Measurements from ENCODE around the gene EDEM1.

EDEM1 gene

DNA sequence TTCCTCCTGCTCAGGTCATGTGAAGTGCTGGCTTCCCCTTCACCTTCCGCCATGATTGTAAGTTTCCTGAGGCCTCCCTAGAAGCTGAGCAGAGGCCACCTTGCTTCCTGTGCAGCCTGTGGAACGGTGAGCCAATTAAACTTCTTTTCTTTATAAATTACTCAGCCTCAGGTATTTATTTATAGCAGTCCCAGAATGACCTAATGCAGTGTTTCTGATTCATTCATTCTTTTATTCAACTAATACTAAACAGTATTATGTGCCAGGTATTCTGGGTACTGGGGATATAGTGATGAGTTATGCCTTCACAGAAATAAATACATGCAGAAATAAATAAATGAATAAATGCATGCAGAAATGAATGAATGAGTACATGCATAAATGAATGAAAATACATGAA is 41.9 kb downstream of the EDEM1 start:
- TF ChIP-seq, protein P1, sequence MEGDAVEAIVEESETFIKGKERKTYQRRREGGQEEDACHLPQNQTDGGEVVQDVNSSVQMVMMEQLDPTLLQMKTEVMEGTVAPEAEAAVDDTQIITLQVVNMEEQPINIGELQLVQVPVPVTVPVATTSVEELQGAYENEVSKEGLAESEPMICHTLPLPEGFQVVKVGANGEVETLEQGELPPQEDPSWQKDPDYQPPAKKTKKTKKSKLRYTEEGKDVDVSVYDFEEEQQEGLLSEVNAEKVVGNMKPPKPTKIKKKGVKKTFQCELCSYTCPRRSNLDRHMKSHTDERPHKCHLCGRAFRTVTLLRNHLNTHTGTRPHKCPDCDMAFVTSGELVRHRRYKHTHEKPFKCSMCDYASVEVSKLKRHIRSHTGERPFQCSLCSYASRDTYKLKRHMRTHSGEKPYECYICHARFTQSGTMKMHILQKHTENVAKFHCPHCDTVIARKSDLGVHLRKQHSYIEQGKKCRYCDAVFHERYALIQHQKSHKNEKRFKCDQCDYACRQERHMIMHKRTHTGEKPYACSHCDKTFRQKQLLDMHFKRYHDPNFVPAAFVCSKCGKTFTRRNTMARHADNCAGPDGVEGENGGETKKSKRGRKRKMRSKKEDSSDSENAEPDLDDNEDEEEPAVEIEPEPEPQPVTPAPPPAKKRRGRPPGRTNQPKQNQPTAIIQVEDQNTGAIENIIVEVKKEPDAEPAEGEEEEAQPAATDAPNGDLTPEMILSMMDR (IDR thresholded peaks at IDR 0.05; ENCODE audit: low read depth, low read length, missing control alignments) = no peak
- no peak for DNase-seq (ENCODE audit: low read depth)
- no peak overlapping the region for H3K4me3 ChIP-seq (ENCODE audit: low read depth, low read length)

DNA sequence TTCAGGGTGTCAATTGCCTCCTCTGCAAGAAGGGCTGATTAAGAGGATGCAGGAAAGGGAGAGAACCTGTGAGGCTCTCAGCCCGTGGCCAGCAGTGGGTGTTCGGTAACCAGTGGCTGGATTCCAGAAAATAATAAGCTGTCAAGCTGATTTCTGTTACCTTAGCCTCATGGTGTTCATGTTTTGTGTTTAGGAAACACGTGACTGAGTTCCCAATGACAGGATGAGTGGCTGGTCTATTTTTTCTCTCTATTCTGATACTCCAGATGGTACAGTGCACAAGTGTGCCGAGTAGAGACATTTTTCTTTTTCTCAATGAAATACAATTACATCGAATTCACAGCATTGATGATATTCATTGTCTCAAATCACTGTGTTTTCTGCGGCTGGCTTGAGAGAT is 43.6 kb downstream of the EDEM1 start:
- DNase-seq (ENCODE audit: low read depth) = no peak
- H3K4me3 ChIP-seq (ENCODE audit: low read depth, low read length) = no peak overlapping the region
- TF ChIP-seq, protein P1 (IDR thresholded peaks at IDR 0.05; ENCODE audit: low read depth, low read length, missing control alignments) = no peak

DNA sequence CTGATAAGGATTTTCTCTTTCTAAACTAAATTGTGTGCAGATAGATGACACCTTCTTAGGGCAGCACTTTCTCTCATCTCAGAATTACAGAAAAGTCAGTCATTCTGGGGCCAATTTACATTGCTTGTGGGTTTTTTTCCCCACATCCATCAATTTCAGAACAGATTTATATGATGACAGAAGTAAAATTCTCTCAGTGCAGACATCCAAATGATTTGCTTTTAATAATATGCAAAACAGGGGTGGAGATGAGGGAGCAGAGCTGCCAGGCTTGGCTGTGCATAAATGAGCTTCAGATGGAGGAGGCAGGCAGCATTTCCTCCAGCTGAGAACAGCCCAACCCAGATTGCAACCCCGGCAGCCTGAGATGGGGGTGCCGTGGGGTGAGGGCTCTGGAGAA is 44.0 kb downstream of the EDEM1 start:
- no peak for DNase-seq (ENCODE audit: low read depth)
- no peak overlapping the region for H3K4me3 ChIP-seq (ENCODE audit: low read depth, low read length)
- TF ChIP-seq, protein P1 (IDR thresholded peaks at IDR 0.05; ENCODE audit: low read depth, low read length, missing control alignments) = no peak

DNA sequence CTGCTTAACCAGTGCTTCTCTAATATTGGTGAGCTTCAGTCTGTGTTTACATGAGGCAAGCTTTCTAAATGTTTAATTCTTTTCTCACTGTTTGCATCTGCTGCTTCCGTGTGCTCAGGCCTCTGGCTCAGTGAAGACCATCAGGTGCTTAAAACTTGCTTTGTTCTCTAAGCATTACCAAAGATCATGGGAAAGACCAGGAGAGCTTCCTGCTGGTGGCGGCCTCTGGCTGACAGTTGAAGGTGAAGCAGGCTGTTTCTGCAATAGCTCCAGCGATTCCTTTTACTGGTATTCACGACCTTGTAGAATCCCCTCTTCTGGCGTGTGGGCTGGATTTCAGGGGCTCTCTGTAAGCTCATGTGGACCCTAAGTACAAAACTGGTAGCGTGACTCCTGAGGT is 45.1 kb downstream of the EDEM1 start:
- H3K4me3 ChIP-seq (ENCODE audit: low read depth, low read length) = no peak overlapping the region
- no peak for DNase-seq (ENCODE audit: low read depth)
- TF ChIP-seq, protein P1 (IDR thresholded peaks at IDR 0.05; ENCODE audit: low read depth, low read length, missing control alignments) = peak; percentile 17

DNA sequence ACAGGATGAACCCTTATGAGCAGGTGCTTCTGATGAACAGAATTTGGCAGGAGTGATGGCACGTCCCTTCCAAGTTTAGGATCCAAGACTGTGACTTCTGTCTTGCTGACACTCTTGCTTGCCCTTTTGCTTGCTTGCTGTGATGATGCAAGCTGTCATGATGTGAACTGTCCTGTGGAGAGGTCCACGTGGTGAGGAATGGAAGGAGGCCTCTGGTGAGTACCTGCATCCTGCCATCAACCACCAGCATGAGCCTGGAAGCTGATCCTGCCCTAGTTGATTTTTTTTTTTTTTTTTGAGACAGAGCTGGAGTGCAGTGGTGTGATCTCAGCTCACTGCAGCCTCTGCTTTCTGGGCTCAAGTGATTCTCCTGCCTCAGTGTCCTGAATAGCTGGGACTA is 45.5 kb downstream of the EDEM1 start:
- no peak for DNase-seq (ENCODE audit: low read depth)
- no peak overlapping the region for H3K4me3 ChIP-seq (ENCODE audit: low read depth, low read length)

DNA sequence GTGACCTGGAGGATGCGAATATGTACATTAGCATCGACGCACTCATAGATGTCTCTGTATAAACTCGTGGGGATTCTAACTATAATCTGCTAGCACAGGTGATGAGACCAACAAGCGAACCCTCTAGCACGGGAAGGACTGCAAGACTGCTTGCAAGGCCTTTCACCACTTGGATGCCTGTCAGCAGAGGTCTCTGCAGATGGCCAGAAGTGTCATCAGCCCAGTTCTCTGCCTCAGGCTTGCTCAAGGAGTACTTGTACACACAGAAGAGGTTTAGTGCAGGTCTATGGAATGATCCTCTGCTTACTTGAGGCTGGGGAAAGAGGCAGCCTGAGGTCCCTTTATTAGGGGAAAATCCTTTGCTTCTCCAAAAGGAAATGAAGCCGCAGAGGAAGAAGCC is 48.1 kb downstream of the EDEM1 start:
- TF ChIP-seq, protein P1 (IDR thresholded peaks at IDR 0.05; ENCODE audit: low read depth, low read length, missing control alignments) = no peak
- no peak for DNase-seq (ENCODE audit: low read depth)

More for the DNA sequence above, 45.5 kb downstream of the EDEM1 start:
- TF ChIP-seq, protein P1 (IDR thresholded peaks at IDR 0.05; ENCODE audit: low read depth, low read length, missing control alignments) = no peak

DNA sequence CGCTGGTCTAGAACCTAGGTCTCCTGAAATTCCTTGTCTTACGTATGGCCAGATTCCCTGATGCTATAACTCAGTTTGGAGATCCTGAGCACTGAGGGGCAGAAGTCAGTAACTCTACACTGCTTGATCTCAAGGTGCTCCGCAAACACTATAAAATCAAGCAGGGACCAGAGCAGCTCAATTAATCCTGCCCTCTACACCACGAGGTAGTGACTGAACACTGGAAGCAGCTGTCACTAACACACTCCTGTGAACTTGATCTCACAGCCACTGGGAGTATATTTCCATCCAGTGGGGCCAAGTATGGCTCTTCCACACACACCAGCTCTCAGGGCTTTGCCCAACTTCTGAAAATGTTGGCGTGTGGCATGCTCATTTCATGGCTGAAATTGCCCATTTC is 51.0 kb downstream of the EDEM1 start:
- DNase-seq (ENCODE audit: low read depth) = no peak
- TF ChIP-seq, protein P1 (IDR thresholded peaks at IDR 0.05; ENCODE audit: low read depth, low read length, missing control alignments) = no peak
- no peak overlapping the region for H3K4me3 ChIP-seq (ENCODE audit: low read depth, low read length)

More for the DNA sequence above, 48.1 kb downstream of the EDEM1 start:
- no peak overlapping the region for H3K4me3 ChIP-seq (ENCODE audit: low read depth, low read length)

Data from GM12864 (cell line).